HEK293 (cell line): ENCODE results near the gene MACO1.
A peak's percentile ranks its signal among the peaks of the same experiment; 100 is the strongest.

Experiments
- HOXA7 ChIP-seq: sonication (generic); formaldehyde crosslinking; IDR thresholded peaks from 2 replicates; pipeline ENCODE4 v1.8.1; 2022; ENCODE audit warnings: missing genetic modification reagents, borderline replicate concordance
- REPIN1 ChIP-seq: fragments of 450-650 bp; formaldehyde crosslinking; IDR thresholded peaks from 2 replicates; pipeline ENCODE4 v1.5.1; 2017; ENCODE audit warnings: missing biosample characterization, missing genetic modification characterization, low read depth
- ZBTB48 ChIP-seq: fragments of 450-650 bp; formaldehyde crosslinking; IDR thresholded peaks from 2 replicates; pipeline ENCODE4 v1.5.1; 2016; ENCODE audit warnings: missing biosample characterization, missing genetic modification characterization
- ZNF37A ChIP-seq: fragments of 450-650 bp; IDR thresholded peaks from 2 replicates; pipeline ENCODE4 v1.5.1; 2018; ENCODE audit warnings: missing biosample characterization, missing genetic modification characterization
- ZNF473 ChIP-seq: fragments of 450-650 bp; formaldehyde crosslinking; IDR thresholded peaks from 2 replicates; pipeline ENCODE4 v1.5.1; 2017; ENCODE audit warnings: missing biosample characterization, missing genetic modification characterization
- ZNF510 ChIP-seq: fragments of 450-650 bp; formaldehyde crosslinking; IDR thresholded peaks from 2 replicates; pipeline ENCODE4 v1.5.1; 2018; ENCODE audit warnings: mild to moderate bottlenecking, missing genetic modification characterization, missing biosample characterization; ENCODE audit not compliant: insufficient replicate concordance
- ZNF544 ChIP-seq: fragments of 450-650 bp; formaldehyde crosslinking; IDR thresholded peaks from 2 replicates; pipeline ENCODE4 v1.5.0; 2017; ENCODE audit warnings: missing biosample characterization, missing genetic modification characterization
- ZNF549 ChIP-seq: fragments of 450-650 bp; IDR thresholded peaks from 2 replicates; pipeline ENCODE4 v1.5.1; 2018; ENCODE audit warnings: missing biosample characterization, missing genetic modification characterization, mild to moderate bottlenecking, inconsistent platforms, moderate library complexity
- ZNF571 ChIP-seq: fragments of 450-650 bp; formaldehyde crosslinking; IDR thresholded peaks from 2 replicates; pipeline ENCODE4 v1.5.0; 2017; ENCODE audit warnings: missing biosample characterization, missing genetic modification characterization
- ZNF785 ChIP-seq: fragments of 450-650 bp; formaldehyde crosslinking; IDR thresholded peaks from 2 replicates; pipeline ENCODE4 v1.5.1; 2016; ENCODE audit warnings: missing biosample characterization, missing genetic modification characterization
- ZNF843 ChIP-seq: fragments of 450-650 bp; formaldehyde crosslinking; IDR thresholded peaks from 2 replicates; pipeline ENCODE4 v1.5.1; 2016; ENCODE audit warnings: missing biosample characterization, missing genetic modification characterization
- ZSCAN23 ChIP-seq: fragments of 450-650 bp; formaldehyde crosslinking; IDR thresholded peaks from 2 replicates; pipeline ENCODE4 v1.5.1; 2016; ENCODE audit warnings: missing biosample characterization, missing genetic modification characterization
- ZXDB ChIP-seq: fragments of 450-650 bp; formaldehyde crosslinking; IDR thresholded peaks from 2 replicates; pipeline ENCODE4 v1.5.1; 2016; ENCODE audit warnings: missing biosample characterization, missing genetic modification characterization
- TF ChIP-seq, protein P1 (sequence below): fragments of 450-650 bp; formaldehyde crosslinking; IDR thresholded peaks from 2 replicates; pipeline ENCODE4 v1.5.1; 2016; ENCODE audit warnings: missing biosample characterization, missing genetic modification characterization, borderline replicate concordance
- TF ChIP-seq, protein P2 (sequence below): fragments of 450-650 bp; formaldehyde crosslinking; IDR thresholded peaks from 2 replicates; pipeline ENCODE4 v1.5.1; 2016; ENCODE audit warnings: missing biosample characterization, missing genetic modification characterization
- TF ChIP-seq, protein P3 (sequence below): fragments of 450-650 bp; formaldehyde crosslinking; IDR thresholded peaks from 2 replicates; pipeline ENCODE4 v1.5.1; 2017; ENCODE audit warnings: missing biosample characterization, mild to moderate bottlenecking, missing genetic modification characterization, moderate library complexity
- TF ChIP-seq, protein P4 (sequence below): fragments of 450-650 bp; formaldehyde crosslinking; IDR thresholded peaks from 2 replicates; pipeline ENCODE4 v1.5.1; 2016; ENCODE audit warnings: missing biosample characterization, missing genetic modification characterization
- TF ChIP-seq, protein P5 (sequence below): fragments of 450-650 bp; formaldehyde crosslinking; conservative IDR thresholded peaks from 2 replicates; pipeline ENCODE4 v1.5.1; 2016; ENCODE audit warnings: low read depth, missing biosample characterization, missing genetic modification characterization
- TF ChIP-seq, protein P6 (sequence below): fragments of 450-650 bp; formaldehyde crosslinking; IDR thresholded peaks from 2 replicates; pipeline ENCODE4 v1.5.1; 2016; ENCODE audit warnings: missing biosample characterization, missing genetic modification characterization
- TF ChIP-seq, protein P7 (sequence below): fragments of 450-650 bp; formaldehyde crosslinking; conservative IDR thresholded peaks from 2 replicates; pipeline ENCODE4 v1.5.1; 2016; ENCODE audit warnings: low read depth, missing biosample characterization, missing genetic modification characterization

Gene MACO1

DNA sequence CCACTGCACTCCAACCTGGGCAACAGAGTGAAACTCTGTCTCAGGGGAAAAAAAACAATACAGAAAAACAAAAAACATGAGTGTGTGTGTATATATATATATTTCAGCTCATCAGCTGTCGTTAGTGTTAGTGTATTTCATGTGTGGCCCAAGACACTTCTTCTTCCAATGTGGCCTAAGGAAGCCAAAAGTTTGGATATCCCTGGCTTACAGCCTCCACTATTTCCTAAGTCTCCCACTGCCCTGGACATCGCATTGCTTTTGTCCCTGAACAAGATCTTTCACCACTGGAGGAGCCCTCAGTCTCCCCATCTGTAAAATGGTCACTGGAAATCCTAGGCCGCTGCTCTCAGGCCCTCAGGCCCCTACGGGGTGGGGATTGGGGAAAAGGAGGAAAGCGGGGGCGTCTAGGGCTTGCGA is 112.3 kb downstream of the MACO1 start (continued):
- TF ChIP-seq ZBTB48 (tag by site-specific recombination), result no peak
- TF ChIP-seq ZNF571 (tag by site-specific recombination), result no peak
- TF ChIP-seq ZNF785 (tag by site-specific recombination), result no peak
- TF ChIP-seq, protein P1, sequence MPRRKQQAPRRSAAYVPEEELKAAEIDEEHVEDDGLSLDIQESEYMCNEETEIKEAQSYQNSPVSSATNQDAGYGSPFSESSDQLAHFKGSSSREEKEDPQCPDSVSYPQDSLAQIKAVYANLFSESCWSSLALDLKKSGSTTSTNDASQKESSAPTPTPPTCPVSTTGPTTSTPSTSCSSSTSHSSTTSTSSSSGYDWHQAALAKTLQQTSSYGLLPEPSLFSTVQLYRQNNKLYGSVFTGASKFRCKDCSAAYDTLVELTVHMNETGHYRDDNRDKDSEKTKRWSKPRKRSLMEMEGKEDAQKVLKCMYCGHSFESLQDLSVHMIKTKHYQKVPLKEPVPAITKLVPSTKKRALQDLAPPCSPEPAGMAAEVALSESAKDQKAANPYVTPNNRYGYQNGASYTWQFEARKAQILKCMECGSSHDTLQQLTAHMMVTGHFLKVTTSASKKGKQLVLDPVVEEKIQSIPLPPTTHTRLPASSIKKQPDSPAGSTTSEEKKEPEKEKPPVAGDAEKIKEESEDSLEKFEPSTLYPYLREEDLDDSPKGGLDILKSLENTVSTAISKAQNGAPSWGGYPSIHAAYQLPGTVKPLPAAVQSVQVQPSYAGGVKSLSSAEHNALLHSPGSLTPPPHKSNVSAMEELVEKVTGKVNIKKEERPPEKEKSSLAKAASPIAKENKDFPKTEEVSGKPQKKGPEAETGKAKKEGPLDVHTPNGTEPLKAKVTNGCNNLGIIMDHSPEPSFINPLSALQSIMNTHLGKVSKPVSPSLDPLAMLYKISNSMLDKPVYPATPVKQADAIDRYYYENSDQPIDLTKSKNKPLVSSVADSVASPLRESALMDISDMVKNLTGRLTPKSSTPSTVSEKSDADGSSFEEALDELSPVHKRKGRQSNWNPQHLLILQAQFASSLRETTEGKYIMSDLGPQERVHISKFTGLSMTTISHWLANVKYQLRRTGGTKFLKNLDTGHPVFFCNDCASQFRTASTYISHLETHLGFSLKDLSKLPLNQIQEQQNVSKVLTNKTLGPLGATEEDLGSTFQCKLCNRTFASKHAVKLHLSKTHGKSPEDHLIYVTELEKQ, result no peak
- TF ChIP-seq REPIN1 (tag by site-specific recombination), result no peak
- TF ChIP-seq HOXA7 (CRISPR knock-in tag), result no peak
- no peak for TF ChIP-seq ZNF843 (tag by site-specific recombination)
- no peak for TF ChIP-seq ZXDB (tag by site-specific recombination)
- TF ChIP-seq, protein P2, sequence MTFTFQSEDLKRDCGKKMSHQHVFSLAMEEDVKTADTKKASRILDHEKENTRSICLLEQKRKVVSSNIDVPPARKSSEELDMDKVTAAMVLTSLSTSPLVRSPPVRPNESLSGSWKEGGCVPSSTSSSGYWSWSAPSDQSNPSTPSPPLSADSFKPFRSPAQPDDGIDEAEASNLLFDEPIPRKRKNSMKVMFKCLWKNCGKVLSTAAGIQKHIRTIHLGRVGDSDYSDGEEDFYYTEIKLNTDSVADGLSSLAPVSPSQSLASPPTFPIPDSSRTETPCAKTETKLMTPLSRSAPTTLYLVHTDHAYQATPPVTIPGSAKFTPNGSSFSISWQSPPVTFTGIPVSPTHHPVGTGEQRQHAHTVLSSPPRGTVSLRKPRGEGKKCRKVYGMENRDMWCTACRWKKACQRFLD, result 0 out of 2 replicates have a peak, but pooled peaks have one; percentile 12
- TF ChIP-seq, protein P3, sequence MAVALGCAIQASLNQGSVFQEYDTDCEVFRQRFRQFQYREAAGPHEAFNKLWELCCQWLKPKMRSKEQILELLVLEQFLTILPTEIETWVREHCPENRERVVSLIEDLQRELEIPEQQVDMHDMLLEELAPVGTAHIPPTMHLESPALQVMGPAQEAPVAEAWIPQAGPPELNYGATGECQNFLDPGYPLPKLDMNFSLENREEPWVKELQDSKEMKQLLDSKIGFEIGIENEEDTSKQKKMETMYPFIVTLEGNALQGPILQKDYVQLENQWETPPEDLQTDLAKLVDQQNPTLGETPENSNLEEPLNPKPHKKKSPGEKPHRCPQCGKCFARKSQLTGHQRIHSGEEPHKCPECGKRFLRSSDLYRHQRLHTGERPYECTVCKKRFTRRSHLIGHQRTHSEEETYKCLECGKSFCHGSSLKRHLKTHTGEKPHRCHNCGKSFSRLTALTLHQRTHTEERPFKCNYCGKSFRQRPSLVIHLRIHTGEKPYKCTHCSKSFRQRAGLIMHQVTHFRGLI (tag by site-specific recombination), result no peak
- no peak for TF ChIP-seq ZNF510
- TF ChIP-seq, protein P4, sequence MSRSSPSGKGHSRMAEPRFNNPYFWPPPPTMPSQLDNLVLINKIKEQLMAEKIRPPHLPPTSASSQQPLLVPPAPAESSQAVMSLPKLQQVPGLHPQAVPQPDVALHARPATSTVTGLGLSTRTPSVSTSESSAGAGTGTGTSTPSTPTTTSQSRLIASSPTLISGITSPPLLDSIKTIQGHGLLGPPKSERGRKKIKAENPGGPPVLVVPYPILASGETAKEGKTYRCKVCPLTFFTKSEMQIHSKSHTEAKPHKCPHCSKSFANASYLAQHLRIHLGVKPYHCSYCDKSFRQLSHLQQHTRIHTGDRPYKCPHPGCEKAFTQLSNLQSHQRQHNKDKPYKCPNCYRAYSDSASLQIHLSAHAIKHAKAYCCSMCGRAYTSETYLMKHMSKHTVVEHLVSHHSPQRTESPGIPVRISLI (tag by site-specific recombination), result no peak
- TF ChIP-seq ZNF37A (tag by site-specific recombination), result no peak
- no peak for TF ChIP-seq ZNF544 (tag by site-specific recombination)
- no peak for TF ChIP-seq ZNF549 (tag by site-specific recombination)
- TF ChIP-seq, protein P5, sequence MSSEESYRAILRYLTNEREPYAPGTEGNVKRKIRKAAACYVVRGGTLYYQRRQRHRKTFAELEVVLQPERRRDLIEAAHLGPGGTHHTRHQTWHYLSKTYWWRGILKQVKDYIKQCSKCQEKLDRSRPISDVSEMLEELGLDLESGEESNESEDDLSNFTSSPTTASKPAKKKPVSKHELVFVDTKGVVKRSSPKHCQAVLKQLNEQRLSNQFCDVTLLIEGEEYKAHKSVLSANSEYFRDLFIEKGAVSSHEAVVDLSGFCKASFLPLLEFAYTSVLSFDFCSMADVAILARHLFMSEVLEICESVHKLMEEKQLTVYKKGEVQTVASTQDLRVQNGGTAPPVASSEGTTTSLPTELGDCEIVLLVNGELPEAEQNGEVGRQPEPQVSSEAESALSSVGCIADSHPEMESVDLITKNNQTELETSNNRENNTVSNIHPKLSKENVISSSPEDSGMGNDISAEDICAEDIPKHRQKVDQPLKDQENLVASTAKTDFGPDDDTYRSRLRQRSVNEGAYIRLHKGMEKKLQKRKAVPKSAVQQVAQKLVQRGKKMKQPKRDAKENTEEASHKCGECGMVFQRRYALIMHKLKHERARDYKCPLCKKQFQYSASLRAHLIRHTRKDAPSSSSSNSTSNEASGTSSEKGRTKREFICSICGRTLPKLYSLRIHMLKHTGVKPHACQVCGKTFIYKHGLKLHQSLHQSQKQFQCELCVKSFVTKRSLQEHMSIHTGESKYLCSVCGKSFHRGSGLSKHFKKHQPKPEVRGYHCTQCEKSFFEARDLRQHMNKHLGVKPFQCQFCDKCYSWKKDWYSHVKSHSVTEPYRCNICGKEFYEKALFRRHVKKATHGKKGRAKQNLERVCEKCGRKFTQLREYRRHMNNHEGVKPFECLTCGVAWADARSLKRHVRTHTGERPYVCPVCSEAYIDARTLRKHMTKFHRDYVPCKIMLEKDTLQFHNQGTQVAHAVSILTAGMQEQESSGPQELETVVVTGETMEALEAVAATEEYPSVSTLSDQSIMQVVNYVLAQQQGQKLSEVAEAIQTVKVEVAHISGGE (tag by site-specific recombination), result no peak
- no peak for TF ChIP-seq ZSCAN23
- TF ChIP-seq, protein P6, sequence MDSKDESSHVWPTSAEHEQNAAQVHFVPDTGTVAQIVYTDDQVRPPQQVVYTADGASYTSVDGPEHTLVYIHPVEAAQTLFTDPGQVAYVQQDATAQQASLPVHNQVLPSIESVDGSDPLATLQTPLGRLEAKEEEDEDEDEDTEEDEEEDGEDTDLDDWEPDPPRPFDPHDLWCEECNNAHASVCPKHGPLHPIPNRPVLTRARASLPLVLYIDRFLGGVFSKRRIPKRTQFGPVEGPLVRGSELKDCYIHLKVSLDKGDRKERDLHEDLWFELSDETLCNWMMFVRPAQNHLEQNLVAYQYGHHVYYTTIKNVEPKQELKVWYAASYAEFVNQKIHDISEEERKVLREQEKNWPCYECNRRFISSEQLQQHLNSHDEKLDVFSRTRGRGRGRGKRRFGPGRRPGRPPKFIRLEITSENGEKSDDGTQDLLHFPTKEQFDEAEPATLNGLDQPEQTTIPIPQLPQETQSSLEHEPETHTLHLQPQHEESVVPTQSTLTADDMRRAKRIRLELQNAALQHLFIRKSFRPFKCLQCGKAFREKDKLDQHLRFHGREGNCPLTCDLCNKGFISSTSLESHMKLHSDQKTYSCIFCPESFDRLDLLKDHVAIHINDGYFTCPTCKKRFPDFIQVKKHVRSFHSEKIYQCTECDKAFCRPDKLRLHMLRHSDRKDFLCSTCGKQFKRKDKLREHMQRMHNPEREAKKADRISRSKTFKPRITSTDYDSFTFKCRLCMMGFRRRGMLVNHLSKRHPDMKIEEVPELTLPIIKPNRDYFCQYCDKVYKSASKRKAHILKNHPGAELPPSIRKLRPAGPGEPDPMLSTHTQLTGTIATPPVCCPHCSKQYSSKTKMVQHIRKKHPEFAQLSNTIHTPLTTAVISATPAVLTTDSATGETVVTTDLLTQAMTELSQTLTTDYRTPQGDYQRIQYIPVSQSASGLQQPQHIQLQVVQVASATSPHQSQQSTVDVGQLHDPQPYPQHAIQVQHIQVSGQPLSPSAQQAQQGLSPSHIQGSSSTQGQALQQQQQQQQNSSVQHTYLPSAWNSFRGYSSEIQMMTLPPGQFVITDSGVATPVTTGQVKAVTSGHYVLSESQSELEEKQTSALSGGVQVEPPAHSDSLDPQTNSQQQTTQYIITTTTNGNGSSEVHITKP (tag by site-specific recombination), result no peak
- TF ChIP-seq ZNF473 (tag by site-specific recombination), result no peak
- TF ChIP-seq, protein P7, sequence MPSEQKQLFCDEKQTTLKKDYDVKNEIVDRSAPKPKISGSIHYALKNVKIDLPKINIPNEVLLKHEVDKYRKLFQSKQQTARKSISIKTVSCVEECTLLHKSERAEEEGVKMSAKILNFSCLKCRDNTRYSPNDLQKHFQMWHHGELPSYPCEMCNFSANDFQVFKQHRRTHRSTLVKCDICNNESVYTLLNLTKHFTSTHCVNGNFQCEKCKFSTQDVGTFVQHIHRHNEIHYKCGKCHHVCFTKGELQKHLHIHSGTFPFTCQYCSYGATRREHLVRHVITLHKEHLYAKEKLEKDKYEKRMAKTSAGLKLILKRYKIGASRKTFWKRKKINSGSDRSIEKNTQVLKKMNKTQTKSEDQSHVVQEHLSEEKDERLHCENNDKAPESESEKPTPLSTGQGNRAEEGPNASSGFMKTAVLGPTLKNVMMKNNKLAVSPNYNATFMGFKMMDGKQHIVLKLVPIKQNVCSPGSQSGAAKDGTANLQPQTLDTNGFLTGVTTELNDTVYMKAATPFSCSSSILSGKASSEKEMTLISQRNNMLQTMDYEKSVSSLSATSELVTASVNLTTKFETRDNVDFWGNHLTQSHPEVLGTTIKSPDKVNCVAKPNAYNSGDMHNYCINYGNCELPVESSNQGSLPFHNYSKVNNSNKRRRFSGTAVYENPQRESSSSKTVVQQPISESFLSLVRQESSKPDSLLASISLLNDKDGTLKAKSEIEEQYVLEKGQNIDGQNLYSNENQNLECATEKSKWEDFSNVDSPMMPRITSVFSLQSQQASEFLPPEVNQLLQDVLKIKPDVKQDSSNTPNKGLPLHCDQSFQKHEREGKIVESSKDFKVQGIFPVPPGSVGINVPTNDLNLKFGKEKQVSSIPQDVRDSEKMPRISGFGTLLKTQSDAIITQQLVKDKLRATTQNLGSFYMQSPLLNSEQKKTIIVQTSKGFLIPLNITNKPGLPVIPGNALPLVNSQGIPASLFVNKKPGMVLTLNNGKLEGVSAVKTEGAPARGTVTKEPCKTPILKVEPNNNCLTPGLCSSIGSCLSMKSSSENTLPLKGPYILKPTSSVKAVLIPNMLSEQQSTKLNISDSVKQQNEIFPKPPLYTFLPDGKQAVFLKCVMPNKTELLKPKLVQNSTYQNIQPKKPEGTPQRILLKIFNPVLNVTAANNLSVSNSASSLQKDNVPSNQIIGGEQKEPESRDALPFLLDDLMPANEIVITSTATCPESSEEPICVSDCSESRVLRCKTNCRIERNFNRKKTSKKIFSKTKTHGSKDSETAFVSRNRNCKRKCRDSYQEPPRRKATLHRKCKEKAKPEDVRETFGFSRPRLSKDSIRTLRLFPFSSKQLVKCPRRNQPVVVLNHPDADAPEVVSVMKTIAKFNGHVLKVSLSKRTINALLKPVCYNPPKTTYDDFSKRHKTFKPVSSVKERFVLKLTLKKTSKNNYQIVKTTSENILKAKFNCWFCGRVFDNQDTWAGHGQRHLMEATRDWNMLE (tag by site-specific recombination), result no peak
